Measurements from ENCODE around the gene ZNF502.

GRCh38 chr3:44680921-44681455 is 31.5 kb upstream of the ZNF502 start:
- TF ChIP-seq SP1 (IDR thresholded peaks at IDR 0.05), result no peak
- TF ChIP-seq FOXK2 (IDR thresholded peaks at IDR 0.05), result no peak
- TF ChIP-seq BHLHE40 (IDR thresholded peaks at IDR 0.05; ENCODE audit: borderline replicate concordance), result no peak
- no peak for TF ChIP-seq FOXM1 (IDR thresholded peaks at IDR 0.05; ENCODE audit: borderline replicate concordance)
- TF ChIP-seq SUZ12 (IDR thresholded peaks at IDR 0.05), result no peak
- no peak for TF ChIP-seq ELF4 (IDR thresholded peaks at IDR 0.05)
- TF ChIP-seq FOXA1 (IDR thresholded peaks at IDR 0.05), result no peak
- TF ChIP-seq TARDBP (IDR thresholded peaks at IDR 0.05), result no peak

All from HEK293T (cell line).